ENCODE data around the gene SNX8.

Gene SNX8

GRCh38 chr7:2214636-2215035 lies 99.6 kb downstream of the SNX8 start:
- TF ChIP-seq, protein P1, sequence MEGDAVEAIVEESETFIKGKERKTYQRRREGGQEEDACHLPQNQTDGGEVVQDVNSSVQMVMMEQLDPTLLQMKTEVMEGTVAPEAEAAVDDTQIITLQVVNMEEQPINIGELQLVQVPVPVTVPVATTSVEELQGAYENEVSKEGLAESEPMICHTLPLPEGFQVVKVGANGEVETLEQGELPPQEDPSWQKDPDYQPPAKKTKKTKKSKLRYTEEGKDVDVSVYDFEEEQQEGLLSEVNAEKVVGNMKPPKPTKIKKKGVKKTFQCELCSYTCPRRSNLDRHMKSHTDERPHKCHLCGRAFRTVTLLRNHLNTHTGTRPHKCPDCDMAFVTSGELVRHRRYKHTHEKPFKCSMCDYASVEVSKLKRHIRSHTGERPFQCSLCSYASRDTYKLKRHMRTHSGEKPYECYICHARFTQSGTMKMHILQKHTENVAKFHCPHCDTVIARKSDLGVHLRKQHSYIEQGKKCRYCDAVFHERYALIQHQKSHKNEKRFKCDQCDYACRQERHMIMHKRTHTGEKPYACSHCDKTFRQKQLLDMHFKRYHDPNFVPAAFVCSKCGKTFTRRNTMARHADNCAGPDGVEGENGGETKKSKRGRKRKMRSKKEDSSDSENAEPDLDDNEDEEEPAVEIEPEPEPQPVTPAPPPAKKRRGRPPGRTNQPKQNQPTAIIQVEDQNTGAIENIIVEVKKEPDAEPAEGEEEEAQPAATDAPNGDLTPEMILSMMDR (IDR thresholded peaks at IDR 0.05; ENCODE audit: low read depth, low read length): no peak
- TF ChIP-seq EZH2phosphoT487 (IDR thresholded peaks at IDR 0.05; ENCODE audit: low read depth): no peak
- no peaks in the 10 kb centered on the region for H3K79me2 ChIP-seq (ENCODE audit: low read length)
- no peaks in the 10 kb centered on the region for H3K9me3 ChIP-seq (ENCODE audit: insufficient read depth, low read length)
- H3K4me1 ChIP-seq (ENCODE audit: low read length): no peaks in the 10 kb centered on the region
- H3K27ac ChIP-seq (ENCODE audit: low read length): no peak overlapping the region
- H3K36me3 ChIP-seq (replicated peaks; ENCODE audit: low read depth, low read length): no peaks in the 10 kb centered on the region
- H3K4me3 ChIP-seq (ENCODE audit: low read length): no peak overlapping the region
- no peaks in the 10 kb centered on the region for H3K27me3 ChIP-seq (ENCODE audit: low read depth, low read length)
- no peak overlapping the region for H3K4me2 ChIP-seq (ENCODE audit: low read length)
- no peak overlapping the region for H2AFZ ChIP-seq (ENCODE audit: low read depth, low read length)
- H3K9ac ChIP-seq (ENCODE audit: low read length): no peak overlapping the region
- no peaks in the 10 kb centered on the region for H4K20me1 ChIP-seq (ENCODE audit: insufficient read depth, low read length)

DNA sequence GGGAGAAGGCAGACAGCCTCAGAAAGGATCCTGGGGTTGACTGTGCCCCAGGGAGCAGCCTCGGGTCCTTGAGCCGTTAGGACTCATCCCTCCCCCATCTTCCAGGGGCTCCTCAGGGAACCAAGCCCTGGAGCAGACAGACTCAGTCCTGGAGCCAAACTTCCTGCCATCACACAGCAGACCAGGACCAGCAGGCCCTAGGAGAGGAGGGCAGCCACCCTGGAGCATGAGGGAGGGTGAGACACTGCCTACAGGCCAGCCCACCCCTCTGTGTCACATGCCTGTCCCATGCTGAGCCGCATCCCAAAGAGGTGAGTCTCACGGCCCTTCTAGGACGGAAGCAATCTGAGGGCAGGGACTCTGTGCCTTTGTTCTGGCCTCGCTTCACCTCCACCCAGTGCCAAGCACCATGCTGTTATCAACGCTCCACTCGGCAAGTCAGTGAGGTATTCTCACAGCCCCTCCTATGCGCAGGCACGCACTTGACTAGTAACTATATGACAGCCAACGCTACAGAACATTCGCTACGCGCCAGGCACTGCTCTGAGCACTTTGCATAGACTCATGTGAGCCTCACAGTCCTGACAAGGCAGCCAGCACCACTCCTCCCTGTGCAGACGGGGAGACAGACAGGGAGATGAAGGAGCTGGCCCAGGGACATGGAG lies 100.6 kb downstream of the SNX8 start:
- Histone ChIP-seq H4K20me1 (ENCODE audit: insufficient read depth, low read length) (no peaks in the 10 kb centered on the region), H3K9ac (ENCODE audit: low read length) (no peak overlapping the region)

DNA sequence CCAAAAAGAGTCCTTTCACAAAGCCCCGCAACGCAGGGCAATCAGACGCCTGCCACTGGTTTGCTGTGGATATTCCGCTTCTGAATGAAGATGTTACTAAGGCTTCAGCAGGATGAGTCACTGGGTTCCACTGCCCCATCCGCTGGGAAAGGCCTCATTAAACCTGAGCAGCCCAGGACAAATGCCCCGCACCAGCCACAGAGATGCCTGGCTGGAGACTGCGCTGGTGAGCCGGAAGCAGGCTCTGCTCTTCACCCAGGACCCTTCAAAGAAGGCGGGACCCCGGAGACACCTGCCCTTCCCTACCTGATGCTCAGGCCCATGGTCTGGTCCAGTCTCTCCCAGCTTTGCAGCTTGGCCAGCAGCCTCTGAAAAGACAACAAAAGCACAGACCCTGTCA lies 101.3 kb downstream of the SNX8 start:
- Histone ChIP-seq H3K27me3 (ENCODE audit: low read depth, low read length) (no peaks in the 10 kb centered on the region), H3K4me2 (ENCODE audit: low read length) (no peak overlapping the region), H3K9me3 (ENCODE audit: insufficient read depth, low read length) (no peaks in the 10 kb centered on the region), H3K4me1 (ENCODE audit: low read length) (no peaks in the 10 kb centered on the region), H4K20me1 (ENCODE audit: insufficient read depth, low read length) (no peaks in the 10 kb centered on the region), H3K9ac (ENCODE audit: low read length) (no peak overlapping the region), H3K79me2 (ENCODE audit: low read length) (no peaks in the 10 kb centered on the region), H3K4me3 (ENCODE audit: low read length) (no peak overlapping the region), H3K27ac (ENCODE audit: low read length) (no peak overlapping the region), H3K36me3 (replicated peaks; ENCODE audit: low read depth, low read length) (peaks cover 2% of the 10 kb centered on the region), H2AFZ (ENCODE audit: low read depth, low read length) (no peak overlapping the region)
- TF ChIP-seq, protein P1 (IDR thresholded peaks at IDR 0.05; ENCODE audit: low read depth, low read length): no peak
- TF ChIP-seq EZH2phosphoT487 (IDR thresholded peaks at IDR 0.05; ENCODE audit: low read depth): no peak

More for the DNA sequence above, 100.6 kb downstream of the SNX8 start:
- no peak overlapping the region for H3K27ac ChIP-seq (ENCODE audit: low read length)
- no peaks in the 10 kb centered on the region for H3K36me3 ChIP-seq (replicated peaks; ENCODE audit: low read depth, low read length)
- no peaks in the 10 kb centered on the region for H3K79me2 ChIP-seq (ENCODE audit: low read length)
- no peaks in the 10 kb centered on the region for H3K4me1 ChIP-seq (ENCODE audit: low read length)
- no peak overlapping the region for H3K4me2 ChIP-seq (ENCODE audit: low read length)
- no peak for TF ChIP-seq EZH2phosphoT487 (IDR thresholded peaks at IDR 0.05; ENCODE audit: low read depth)
- TF ChIP-seq, protein P1 (IDR thresholded peaks at IDR 0.05; ENCODE audit: low read depth, low read length): no peak
- no peak overlapping the region for H2AFZ ChIP-seq (ENCODE audit: low read depth, low read length)
- no peak overlapping the region for H3K4me3 ChIP-seq (ENCODE audit: low read length)
- H3K9me3 ChIP-seq (ENCODE audit: insufficient read depth, low read length): no peaks in the 10 kb centered on the region
- H3K27me3 ChIP-seq (ENCODE audit: low read depth, low read length): no peaks in the 10 kb centered on the region

DNA sequence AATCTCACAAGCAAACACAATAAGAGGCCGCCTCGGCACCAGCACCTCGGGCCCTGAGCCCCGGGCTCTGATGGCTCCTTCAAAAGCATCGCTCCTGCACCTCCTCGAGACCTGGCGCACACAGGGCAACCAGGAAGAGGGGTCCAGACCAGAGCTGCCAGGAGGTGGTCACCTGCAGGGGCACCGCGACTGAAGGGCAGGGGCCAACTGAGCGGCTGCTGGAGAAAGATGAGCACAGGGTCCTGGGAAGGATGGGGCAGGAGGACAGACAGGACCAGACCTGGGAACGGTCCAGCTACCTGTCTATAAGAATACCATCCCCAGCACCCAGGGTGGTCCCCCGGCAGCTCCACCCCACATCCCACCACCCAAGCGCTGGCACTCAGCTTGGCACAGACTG lies 102.3 kb downstream of the SNX8 start:
- Histone ChIP-seq H3K36me3 (replicated peaks; ENCODE audit: low read depth, low read length) (peaks cover 2% of the 10 kb centered on the region), H3K9ac (ENCODE audit: low read length) (no peak overlapping the region), H3K79me2 (ENCODE audit: low read length) (no peaks in the 10 kb centered on the region), H3K9me3 (ENCODE audit: insufficient read depth, low read length) (no peaks in the 10 kb centered on the region), H3K27ac (ENCODE audit: low read length) (no peak overlapping the region), H2AFZ (ENCODE audit: low read depth, low read length) (no peak overlapping the region), H3K4me1 (ENCODE audit: low read length) (no peaks in the 10 kb centered on the region), H3K4me3 (ENCODE audit: low read length) (no peak overlapping the region), H3K27me3 (ENCODE audit: low read depth, low read length) (no peaks in the 10 kb centered on the region), H3K4me2 (ENCODE audit: low read length) (no peak overlapping the region), H4K20me1 (ENCODE audit: insufficient read depth, low read length) (no peaks in the 10 kb centered on the region)
- TF ChIP-seq EZH2phosphoT487 (IDR thresholded peaks at IDR 0.05; ENCODE audit: low read depth): no peak
- TF ChIP-seq, protein P1 (IDR thresholded peaks at IDR 0.05; ENCODE audit: low read depth, low read length): no peak
